HG02840 (cell line): Measurements from ENCODE around the gene CRLF3.
"Not testable (repeated sequence)": the region's sequence is repeated elsewhere in the genome, so short reads cannot be mapped to it uniquely, and the experiment has no call there.

ENCODE experiments used
- ATAC-seq: cut with Tn5 transposase; IDR thresholded peaks from one replicate; pipeline ENCODE4 v1.9.1; 2021; ENCODE audit warnings: mild to moderate bottlenecking, moderate library complexity, moderate number of reproducible peaks; ENCODE audit not compliant: unreplicated experiment, low FRiP score

Gene CRLF3

GRCh38 chr17:30747621-30748020, 76.9 kb downstream of the CRLF3 start:
- not testable (repeated sequence) for ATAC-seq

GRCh38 chr17:30742669-30743068, 81.8 kb downstream of the CRLF3 start:
- ATAC-seq = not testable (repeated sequence)

- not testable (repeated sequence) for ATAC-seq
Observed at GRCh38 chr17:30736371-30736770, 88.1 kb downstream of the CRLF3 start.

- not testable (repeated sequence) for ATAC-seq
Observed at GRCh38 chr17:30735644-30736043, 88.8 kb downstream of the CRLF3 start.

- ATAC-seq = not testable (repeated sequence)
Observed at GRCh38 chr17:30735206-30735605, 89.3 kb downstream of the CRLF3 start.

GRCh38 chr17:30734153-30734552, 90.3 kb downstream of the CRLF3 start:
- ATAC-seq = not testable (repeated sequence)
